HG02973 (cell line): ENCODE measurements around the gene FKBP1A.

Experiments
- ATAC-seq: cut with Tn5 transposase; IDR thresholded peaks from one replicate; pipeline ENCODE4 v1.9.1; 2021; ENCODE audit warnings: moderate library complexity; ENCODE audit not compliant: unreplicated experiment

Gene FKBP1A

GRCh38 chr20:1388253-1388652, 4.6 kb downstream of the FKBP1A start:
- ATAC-seq, result no peak

GRCh38 chr20:1386323-1386722, 6.5 kb downstream of the FKBP1A start:
- ATAC-seq, result no peak

- no peak for ATAC-seq
Observed at GRCh38 chr20:1383623-1384404, 9.0 kb downstream of the FKBP1A start.

GRCh38 chr20:1382670-1383069, 10.2 kb downstream of the FKBP1A start:
- no peak for ATAC-seq

GRCh38 chr20:1381753-1382591, 10.9 kb downstream of the FKBP1A start:
- no peak for ATAC-seq

- ATAC-seq, result no peak
Observed at GRCh38 chr20:1378735-1379125, 14.1 kb downstream of the FKBP1A start.

- no peak for ATAC-seq
Observed at GRCh38 chr20:1377984-1378734, 14.7 kb downstream of the FKBP1A start.

GRCh38 chr20:1377341-1377871, 15.4 kb downstream of the FKBP1A start:
- ATAC-seq, result no peak

GRCh38 chr20:1376408-1377270, 16.2 kb downstream of the FKBP1A start:
- ATAC-seq, result peak; percentile 44

- ATAC-seq, result no peak
Observed at GRCh38 chr20:1376007-1376406, 16.8 kb downstream of the FKBP1A start.

GRCh38 chr20:1375515-1375914, 17.3 kb downstream of the FKBP1A start:
- no peak for ATAC-seq

GRCh38 chr20:1374246-1374645, 18.6 kb downstream of the FKBP1A start:
- ATAC-seq, result no peak

GRCh38 chr20:1373614-1374013, 19.2 kb downstream of the FKBP1A start:
- no peak for ATAC-seq

- no peak for ATAC-seq
Observed at GRCh38 chr20:1373036-1373435, 19.8 kb downstream of the FKBP1A start.

GRCh38 chr20:1371830-1372539, 20.9 kb downstream of the FKBP1A start:
- no peak for ATAC-seq

- no peak for ATAC-seq
Observed at GRCh38 chr20:1371202-1371782, 21.6 kb downstream of the FKBP1A start.

GRCh38 chr20:1370548-1371110, 22.2 kb downstream of the FKBP1A start:
- no peak for ATAC-seq

- no peak for ATAC-seq
Observed at GRCh38 chr20:1369970-1370369, 22.9 kb downstream of the FKBP1A start.
